Measurements from ENCODE around the gene NEUROD6. TPM values are rescaled to one million over a fixed set of nuclear protein-coding genes. Genes with fewer than 3 reads are reported as not detected.

The NEUROD6 gene
- total RNA-seq, 1 experiment from 2014 or later: not detected

DNA sequence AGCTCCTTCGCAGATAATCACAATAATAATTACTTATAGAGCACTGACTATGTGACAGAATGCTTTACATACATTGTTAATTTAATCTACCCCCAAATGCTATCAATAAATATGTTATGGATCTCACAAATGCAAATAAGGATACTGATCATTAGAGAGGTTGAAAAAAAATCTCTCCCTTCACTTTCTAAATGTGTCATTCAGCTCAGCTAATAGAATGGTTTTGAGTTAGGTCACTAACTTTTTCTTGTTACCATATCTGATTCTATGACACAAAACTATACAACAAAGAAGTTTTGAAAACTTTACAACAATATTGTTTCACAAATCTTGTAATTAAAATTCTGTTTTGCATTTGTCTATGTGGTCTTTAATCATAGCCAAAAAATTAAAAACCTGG is 17.4 kb downstream of the NEUROD6 start:
- intact Hi-C loops (cut with micrococcal nuclease; ENCODE audit: unreplicated experiment): no loop called here
- Histone ChIP-seq H3K27me3 (ENCODE audit: control insufficient read depth, insufficient read depth, low read length) (no peaks in the 10 kb centered on the region), H3K4me1 (ENCODE audit: control insufficient read depth, insufficient read depth, low read length) (no peaks in the 10 kb centered on the region), H3K36me3 (ENCODE audit: control insufficient read depth, insufficient read depth, low read length) (no peaks in the 10 kb centered on the region), H3K27ac (ENCODE audit: low read length) (no peak overlapping the region), H3K4me3 (ENCODE audit: low read depth in 2 of 2, low read length in 2 of 2) (no peak overlapping the region), H3K9me3 (ENCODE audit: control insufficient read depth, insufficient read depth, low read depth, low read length) (no peaks in the 10 kb centered on the region)
- TF ChIP-seq POLR2AphosphoS5 (IDR thresholded peaks at IDR 0.05; ENCODE audit: low read depth, low read length) (no peak), TCF7L2 (IDR thresholded peaks at IDR 0.05; ENCODE audit: low read depth, low read length) (no peak), SIN3A (IDR thresholded peaks at IDR 0.05; ENCODE audit: borderline replicate concordance, insufficient read depth, low read depth, low read length) (no peak), REST (IDR thresholded peaks at IDR 0.05; ENCODE audit: insufficient read depth in 1 of 2, low read depth in 2 of 2, low read length in 1 of 2) (no peak)
- TF ChIP-seq, protein P1, sequence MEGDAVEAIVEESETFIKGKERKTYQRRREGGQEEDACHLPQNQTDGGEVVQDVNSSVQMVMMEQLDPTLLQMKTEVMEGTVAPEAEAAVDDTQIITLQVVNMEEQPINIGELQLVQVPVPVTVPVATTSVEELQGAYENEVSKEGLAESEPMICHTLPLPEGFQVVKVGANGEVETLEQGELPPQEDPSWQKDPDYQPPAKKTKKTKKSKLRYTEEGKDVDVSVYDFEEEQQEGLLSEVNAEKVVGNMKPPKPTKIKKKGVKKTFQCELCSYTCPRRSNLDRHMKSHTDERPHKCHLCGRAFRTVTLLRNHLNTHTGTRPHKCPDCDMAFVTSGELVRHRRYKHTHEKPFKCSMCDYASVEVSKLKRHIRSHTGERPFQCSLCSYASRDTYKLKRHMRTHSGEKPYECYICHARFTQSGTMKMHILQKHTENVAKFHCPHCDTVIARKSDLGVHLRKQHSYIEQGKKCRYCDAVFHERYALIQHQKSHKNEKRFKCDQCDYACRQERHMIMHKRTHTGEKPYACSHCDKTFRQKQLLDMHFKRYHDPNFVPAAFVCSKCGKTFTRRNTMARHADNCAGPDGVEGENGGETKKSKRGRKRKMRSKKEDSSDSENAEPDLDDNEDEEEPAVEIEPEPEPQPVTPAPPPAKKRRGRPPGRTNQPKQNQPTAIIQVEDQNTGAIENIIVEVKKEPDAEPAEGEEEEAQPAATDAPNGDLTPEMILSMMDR (IDR thresholded peaks at IDR 0.05): no peak
- CTCF ChIA-PET: no interaction called here
- DNase-seq (ENCODE audit: low read depth, low spot score): no peak
- POLR2A ChIA-PET: no interaction called here
- in situ Hi-C loops (cut with HindIII; ENCODE audit: low pct_unique_long_range_greater_than_20kb, low sequenced_read_pairs): no loop called here
- ATAC-seq: no peak
- BruUV-seq (replicated peaks): no TSS peak

GRCh38 chr7:31320675-31321074 is 19.9 kb downstream of the NEUROD6 start:
- intact Hi-C loops (cut with micrococcal nuclease; ENCODE audit: unreplicated experiment) (no loop called here), in situ Hi-C loops (cut with HindIII; ENCODE audit: low pct_unique_long_range_greater_than_20kb, low sequenced_read_pairs) (no loop called here)
- Histone ChIP-seq H3K4me1 (ENCODE audit: control insufficient read depth, insufficient read depth, low read length) (no peaks in the 10 kb centered on the region), H3K27me3 (ENCODE audit: control insufficient read depth, insufficient read depth, low read length) (no peaks in the 10 kb centered on the region), H3K9me3 (ENCODE audit: control insufficient read depth, insufficient read depth, low read depth, low read length) (no peaks in the 10 kb centered on the region), H3K27ac (ENCODE audit: low read length) (no peak overlapping the region), H3K4me3 (ENCODE audit: low read depth in 2 of 2, low read length in 2 of 2) (no peak overlapping the region), H3K36me3 (ENCODE audit: control insufficient read depth, insufficient read depth, low read length) (no peaks in the 10 kb centered on the region)
- ChIA-PET POLR2A (no interaction called here), CTCF (no interaction called here)
- DNase-seq (ENCODE audit: low read depth, low spot score) (no peak), ATAC-seq (no peak)
- TF ChIP-seq TCF7L2 (IDR thresholded peaks at IDR 0.05; ENCODE audit: low read depth, low read length) (no peak), REST (IDR thresholded peaks at IDR 0.05; ENCODE audit: insufficient read depth in 1 of 2, low read depth in 2 of 2, low read length in 1 of 2) (no peak), SIN3A (IDR thresholded peaks at IDR 0.05; ENCODE audit: borderline replicate concordance, insufficient read depth, low read depth, low read length) (no peak), POLR2AphosphoS5 (IDR thresholded peaks at IDR 0.05; ENCODE audit: low read depth, low read length) (no peak)
- TF ChIP-seq, protein P1 (IDR thresholded peaks at IDR 0.05): no peak
- BruUV-seq (replicated peaks): no TSS peak

All from Panc1 (cell line).